K562 (cell line): ENCODE data around the gene CPED1. TPM values are rescaled to one million over a fixed set of nuclear protein-coding genes. Genes with fewer than 3 reads are reported as not detected.

Experiments
- ATAC-seq: fragments of 200-7000 bp; cut with Tn5 transposase; 3 replicates; pipeline ENCODE4 v1.9.1; 2020; ENCODE audit warnings: moderate library complexity
- BruUV-seq: library from RNA; stranded (reverse); fragments of 400-500 nt; replicated peaks from 2 replicates; lab custom pipeline; 2021; lab: Mats Ljungman, UMichigan
- CTCF ChIA-PET: fragments of 300-600 bp; formaldehyde crosslinking; extraction: SDS; loops from one replicate; lab custom pipeline; 2021; ENCODE audit warnings: low intra/inter-chr PET ratio; lab: Yijun Ruan, JAX
- POLR2A ChIA-PET: fragments of 300-600, 350-650 bp; sonication (Branson Sonifier 250); formaldehyde crosslinking; extraction: SDS; loops from one replicate; lab custom pipeline; 2021; ENCODE audit warnings: antibody characterized with exemption, inconsistent platforms; lab: Yijun Ruan, JAX
- DNase-seq, 4 experiments: peaks; one replicate each; pipeline versions ENCODE4 v3.0.0 to v3.0.0-alpha.2; 2011 to 2018; ENCODE audit warnings: low spot score in 3 of 4, mixed read lengths in 3 of 4; ENCODE audit errors: extremely low read depth in 1 of 4
- FAIRE-seq: peaks from 2 replicates; lab custom pipeline; 2011; peaks lifted over from hg19 to GRCh38; lab: Jason Lieb, UNC
- H2AFZ ChIP-seq: 2 replicates; pipeline ENCODE4 v1.6.0; 2011; ENCODE audit warnings: low read depth, low read length, control low read depth, inconsistent platforms
- H3K27ac ChIP-seq: fragments of 200-600 bp; 3 replicates; pipeline ENCODE4 v1.8.0; 2011; ENCODE audit warnings: low read depth, mild to moderate bottlenecking, control low read depth, inconsistent platforms, low read length, moderate library complexity, mixed read lengths; ENCODE audit errors: extremely low read depth
- H3K27me3 ChIP-seq, 2 experiments: fragments of 300-600 bp in 1 of 2; 2 replicates in 1 of 2; 3 replicates in 1 of 2; pipeline versions ENCODE4 v1.6.0 to v1.8.0; 2011; ENCODE audit warnings: inconsistent platforms in 2 of 2, low read length in 2 of 2, mild to moderate bottlenecking in 1 of 2, mixed read lengths in 1 of 2, moderate library complexity in 1 of 2; ENCODE audit not compliant: control insufficient read depth in 2 of 2, insufficient read depth in 2 of 2
- H3K36me3 ChIP-seq: fragments of 300-600 bp; 3 replicates; pipeline ENCODE4 v1.8.0; 2011; ENCODE audit warnings: mild to moderate bottlenecking, low read length, inconsistent platforms; ENCODE audit not compliant: control insufficient read depth, insufficient read depth
- H3K4me1 ChIP-seq, 2 experiments: fragments of 200-600 bp in 1 of 2; replicated peaks in 1 of 2; 2 replicates in 1 of 2; 3 replicates in 1 of 2; pipeline versions ENCODE4 v1.5.1 to v1.8.0; 2011; ENCODE audit warnings: inconsistent platforms in 2 of 2, low read length in 2 of 2, mild to moderate bottlenecking in 1 of 2, mixed read lengths in 1 of 2, moderate library complexity in 1 of 2; ENCODE audit not compliant: control insufficient read depth in 2 of 2, insufficient read depth in 2 of 2
- H3K4me2 ChIP-seq: 2 replicates; pipeline ENCODE4 v1.6.1; 2011; ENCODE audit warnings: low read length, control low read depth, inconsistent platforms, mixed read lengths; ENCODE audit not compliant: insufficient read depth
- H3K4me3 ChIP-seq: fragments of 200-600 bp; sonication (generic), shearing (Covaris generic); 2 replicates; pipeline ENCODE4 v1.5.1; 2016; ENCODE audit warnings: control low read depth, inconsistent platforms
- H3K79me2 ChIP-seq: fragments of 200-600 bp; 3 replicates; pipeline ENCODE4 v1.8.0; 2011; ENCODE audit warnings: low read length, inconsistent platforms; ENCODE audit not compliant: control insufficient read depth, insufficient read depth
- H3K9ac ChIP-seq, 2 experiments: 2 replicates each; pipeline versions ENCODE4 v1.6.0 to v1.6.1; 2011; ENCODE audit warnings: low read depth in 2 of 2, low read length in 2 of 2, control low read depth in 1 of 2, inconsistent platforms in 1 of 2, mild to moderate bottlenecking in 1 of 2, mixed read lengths in 1 of 2; ENCODE audit not compliant: insufficient read depth in 1 of 2
- H3K9me1 ChIP-seq: one replicate; pipeline ENCODE4 v1.6.0; 2011; ENCODE audit warnings: inconsistent platforms, mild to moderate bottlenecking, low read length, moderate library complexity; ENCODE audit not compliant: control insufficient read depth, insufficient read depth
- H3K9me3 ChIP-seq: replicated peaks from 2 replicates; pipeline ENCODE4 v1.5.1; 2011; ENCODE audit warnings: low read depth, low read length, inconsistent platforms; ENCODE audit not compliant: control insufficient read depth, insufficient read depth
- H4K20me1 ChIP-seq: replicated peaks from 2 replicates; pipeline ENCODE4 v1.6.1; 2011; ENCODE audit warnings: low read length, inconsistent platforms, mixed read lengths; ENCODE audit not compliant: control insufficient read depth, insufficient read depth
- ARNT ChIP-seq, 2 experiments: fragments of 450-650 bp; IDR thresholded peaks; 2 replicates each; pipeline ENCODE4 v1.6.1; 2016; ENCODE audit warnings: mild to moderate bottlenecking in 1 of 2
- FOSL1 ChIP-seq: fragments of 200-800 bp; sonication (Bioruptor generic); conservative IDR thresholded peaks from 2 replicates; pipeline ENCODE4 v1.6.1; 2016; ENCODE audit warnings: missing genetic modification characterization, missing compliant biosample characterization
- WGBS: fragments of 100-300 bp; shearing (Covaris generic); methylation state at CpG from one replicate; pipeline ENCODE4 v1.1.6; 2016; ENCODE audit warnings: low coverage, mixed read lengths; ENCODE audit not compliant: insufficient coverage; ENCODE audit errors: missing lambda C conversion rate; 5-methylcytosine and 5-hydroxymethylcytosine counted together
- in situ Hi-C: fragments of 300-500 bp; cut with MboI; formaldehyde crosslinking; loops from 4 replicates; pipeline ENCODE4 v1.15.0; 2018; ENCODE audit warnings: inconsistent platforms, mixed read lengths
- intact Hi-C: fragments of 100-400 bp; cut with micrococcal nuclease; formaldehyde crosslinking; loops from 2 replicates; pipeline ENCODE4 v1.14.2; 2022
- polyA plus RNA-seq, 8 experiments: library from polyadenylated mRNA; depleted of rRNA in 4 of 8; stranded (reverse) in 5 of 8; unstranded in 3 of 8; fragments of >200 nt; fragmentation: Nextera tagmentation in 2 of 8; fragmentation: Illumina TruSeq in 1 of 8; extraction: Ambion mirVana in 2 of 8; extraction: Trizol in 1 of 8; gene quantifications; 2 replicates each; pipeline versions ENCODE4 v1.2.1 to v1.2.3, GENCODE V29; 2011 to 2014; ENCODE audit warnings: inconsistent platforms in 1 of 8, missing spikeins in 1 of 8
- total RNA-seq, 7 experiments: library from RNA; depleted of rRNA in 6 of 7; stranded (reverse); fragments of >200 nt in 6 of 7; fragmentation: Illumina TruSeq in 2 of 7; extraction: Trizol in 2 of 7; gene quantifications; 2 replicates each; pipeline versions ENCODE4 v1.2.1 to v1.2.3, GENCODE V29; 2011 to 2021; ENCODE audit warnings: low replicate concordance in 1 of 7
- TF ChIP-seq, protein P1 (sequence below), 2 experiments: fragments of 200-800 bp in 1 of 2; sonication (Bioruptor generic) in 1 of 2; sonication (generic) in 1 of 2; formaldehyde crosslinking in 1 of 2; IDR thresholded peaks in 1 of 2; conservative IDR thresholded peaks in 1 of 2; 2 replicates each; pipeline versions ENCODE4 v1.5.0 to v1.6.1; 2016 to 2020; ENCODE audit warnings: missing compliant biosample characterization in 1 of 2, missing genetic modification characterization in 1 of 2, missing genetic modification reagents in 1 of 2

The CPED1 gene
- total and polyA plus RNA-seq, 9 of the 15 experiments (the other 6 are each of a cell fraction or from before 2014, with no cell fraction given), result 195 to 393 (median 290) TPM

GRCh38 chr7:121298831-121299239 lies 310.3 kb downstream of the CPED1 start:
- H3K9ac ChIP-seq, result no peak overlapping the region
- POLR2A ChIA-PET, result interaction anchor here (0.7 kb wide), 1 partner anchor 265 kb away, joined by 4 read pairs; no protein-coding TSS in a partner anchor
- DNase-seq, result no peak
- H3K4me1 ChIP-seq, result no peaks in the 10 kb centered on the region
- no peak overlapping the region for H3K4me2 ChIP-seq
- CTCF ChIA-PET, result no interaction called here
- no peak overlapping the region for H3K4me3 ChIP-seq
- intact Hi-C loops (no loop called here), in situ Hi-C loops (no loop called here)
- BruUV-seq, result no TSS peak
- TF ChIP-seq FOSL1 (tag), result 0 out of 2 replicates have a peak, but pooled peaks have one; percentile 5
- TF ChIP-seq, protein P1, sequence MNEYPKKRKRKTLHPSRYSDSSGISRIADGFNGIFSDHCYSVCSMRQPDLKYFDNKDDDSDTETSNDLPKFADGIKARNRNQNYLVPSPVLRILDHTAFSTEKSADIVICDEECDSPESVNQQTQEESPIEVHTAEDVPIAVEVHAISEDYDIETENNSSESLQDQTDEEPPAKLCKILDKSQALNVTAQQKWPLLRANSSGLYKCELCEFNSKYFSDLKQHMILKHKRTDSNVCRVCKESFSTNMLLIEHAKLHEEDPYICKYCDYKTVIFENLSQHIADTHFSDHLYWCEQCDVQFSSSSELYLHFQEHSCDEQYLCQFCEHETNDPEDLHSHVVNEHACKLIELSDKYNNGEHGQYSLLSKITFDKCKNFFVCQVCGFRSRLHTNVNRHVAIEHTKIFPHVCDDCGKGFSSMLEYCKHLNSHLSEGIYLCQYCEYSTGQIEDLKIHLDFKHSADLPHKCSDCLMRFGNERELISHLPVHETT (CRISPR knock-in tag; conservative IDR thresholded peaks at IDR 0.05 in 1 of 2, IDR thresholded peaks at IDR 0.05 in 1 of 2), result no peak
- no peak for TF ChIP-seq ARNT (IDR thresholded peaks at IDR 0.05)
- H3K9me3 ChIP-seq, result no peaks in the 10 kb centered on the region
- no peaks in the 10 kb centered on the region for H4K20me1 ChIP-seq
- H3K79me2 ChIP-seq, result no peaks in the 10 kb centered on the region
- WGBS, result 94% methylated on average over 2 of the region's 2 CpGs
- H3K9me1 ChIP-seq, result no peaks in the 10 kb centered on the region
- no peak overlapping the region for H3K27ac ChIP-seq
- ATAC-seq, result no peak
- no peak overlapping the region for H2AFZ ChIP-seq
- peaks cover 59% of the 10 kb centered on the region for H3K36me3 ChIP-seq
- no peak for FAIRE-seq
- H3K27me3 ChIP-seq, result no peaks in the 10 kb centered on the region
